Stimulated activated CD8-positive, alpha-beta memory T cell treated with anti-CD3 and anti-CD28 coated beads, Interleukin-12 subunit alpha, Interleukin-12 subunit beta, amount 100 ng/mL, for 4 hours (primary cell): ENCODE measurements around the gene KRTAP2-1.
"Not testable (repeated sequence)": the region's sequence is repeated elsewhere in the genome, so short reads cannot be mapped to it uniquely, and the experiment has no call there.

Experiments used
- DNase-seq: peaks from one replicate; pipeline ENCODE4 v3.0.0-alpha.2; 2020; ENCODE audit warnings: low read depth

Gene KRTAP2-1

DNA sequence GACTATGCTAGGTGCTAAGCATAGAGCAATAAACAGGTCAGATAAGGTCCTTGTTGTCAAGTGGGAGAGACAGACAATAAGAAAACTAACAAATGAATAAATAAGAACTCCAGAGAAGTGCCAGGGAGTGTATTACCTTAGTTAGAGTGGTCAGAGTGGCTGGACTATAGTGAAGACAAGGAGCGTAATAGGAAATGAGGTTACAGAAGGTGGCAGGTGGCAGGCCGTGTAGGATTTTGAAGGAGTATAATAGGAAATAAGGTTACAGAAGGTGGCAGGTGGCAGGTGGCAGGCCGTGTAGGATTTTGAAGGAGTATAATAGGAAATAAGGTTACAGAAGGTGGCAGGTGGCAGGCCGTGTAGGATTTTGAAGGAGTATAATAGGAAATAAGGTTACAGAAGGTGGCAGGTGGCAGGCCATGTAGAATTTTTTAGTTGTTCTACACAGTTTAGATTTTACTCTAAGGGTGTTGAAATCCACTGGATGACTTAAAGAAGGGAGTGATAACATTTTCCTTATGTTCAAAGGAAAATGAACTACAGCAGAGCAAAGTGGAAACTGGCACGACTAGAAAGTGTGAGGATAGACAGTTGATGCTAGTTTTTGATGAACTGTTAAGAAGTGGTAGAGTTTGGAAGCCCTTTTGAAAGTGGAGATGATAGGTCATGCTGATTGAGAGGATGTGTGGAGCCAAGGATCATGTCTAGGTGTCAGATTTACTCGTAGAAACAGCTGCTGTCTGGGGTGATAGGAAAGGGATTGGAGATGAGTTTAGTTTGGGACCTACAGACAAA is 34.6 kb downstream of the KRTAP2-1 start:
- no peak for DNase-seq

DNA sequence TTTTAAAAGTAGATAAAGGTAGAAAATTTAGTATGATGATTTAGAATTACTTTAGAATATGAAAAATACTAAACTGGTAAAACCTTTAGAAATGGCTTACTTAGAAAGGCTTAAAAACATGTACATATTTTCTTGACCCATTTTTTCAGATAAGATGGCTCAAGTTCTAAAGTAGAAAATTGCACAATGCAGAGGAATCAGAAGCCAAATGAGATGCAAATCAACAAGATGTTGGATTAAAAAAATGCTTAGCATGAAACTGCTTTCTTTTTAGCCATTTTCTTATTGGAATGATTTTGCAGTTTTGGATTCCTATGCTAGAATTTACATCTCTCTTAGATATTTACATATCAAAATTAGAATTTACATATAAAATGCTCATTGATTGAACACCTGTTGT is 36.7 kb downstream of the KRTAP2-1 start:
- DNase-seq, result no peak

DNA sequence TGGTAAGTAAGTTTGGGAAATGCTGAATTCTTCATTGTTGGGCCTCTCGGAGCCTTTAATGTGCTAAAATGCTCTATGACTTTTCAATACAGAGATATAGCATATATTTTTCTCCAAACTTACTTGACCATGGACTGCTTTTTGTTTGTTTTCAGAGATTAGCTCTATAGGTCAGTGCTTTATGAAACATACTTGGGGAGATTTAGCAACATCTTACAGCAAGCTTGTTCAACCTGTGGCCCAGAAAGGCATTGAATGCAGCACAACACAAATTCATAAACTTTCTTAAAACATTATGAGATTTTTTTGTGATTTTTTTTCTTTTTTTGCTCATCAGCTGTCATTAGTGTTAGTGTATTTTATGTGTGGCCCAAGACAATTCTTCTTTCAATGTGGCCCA is 37.2 kb downstream of the KRTAP2-1 start:
- no peak for DNase-seq

DNA sequence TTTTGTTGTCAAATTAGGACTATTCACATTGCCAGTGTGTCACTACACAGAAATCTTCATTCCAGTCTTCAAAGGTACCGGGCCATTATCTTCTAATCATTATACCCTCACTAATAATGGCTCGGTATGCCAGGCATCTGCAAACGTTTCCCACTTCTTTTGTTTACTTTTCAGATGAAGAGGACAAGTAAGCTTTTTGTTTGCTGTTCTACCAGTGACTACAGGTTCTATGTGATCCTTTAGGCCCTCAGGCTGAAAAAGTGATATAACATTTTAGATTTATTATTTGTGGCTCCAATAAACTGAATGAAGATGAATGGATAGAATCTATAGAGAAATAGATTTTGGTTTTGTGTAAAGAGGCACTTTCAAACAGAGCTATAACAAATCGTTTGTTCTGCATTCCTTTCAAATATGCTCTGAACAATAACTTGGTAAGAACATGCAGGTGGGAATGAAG is 37.8 kb downstream of the KRTAP2-1 start:
- no peak for DNase-seq

DNA sequence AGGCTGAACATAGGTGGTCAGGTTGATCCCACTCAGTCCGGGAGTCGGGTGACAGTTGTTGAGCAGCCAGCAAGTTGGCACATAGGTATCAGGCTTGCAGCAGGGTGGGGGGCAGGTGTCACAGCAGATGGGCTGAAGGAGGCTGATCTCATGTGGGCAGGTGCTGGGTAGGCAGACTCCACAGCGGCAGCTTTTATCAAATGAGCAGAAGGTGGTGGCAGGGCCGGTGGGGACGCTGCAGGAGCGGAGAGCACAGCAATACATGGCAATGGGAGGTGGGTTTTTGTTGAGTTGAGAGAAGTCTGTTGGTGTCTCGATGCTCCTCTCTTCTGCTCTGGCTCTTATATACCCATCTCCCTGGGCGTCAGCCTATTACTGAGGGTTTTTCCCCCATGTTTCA is 38.3 kb downstream of the KRTAP2-1 start, which contains the start of gene KRTAP3-1:
TSS of gene KRTAP3-1 (minus strand) at position 318 of the 400 bp plus-strand sequence. CDS start at position 264, 54 bp downstream.
- no peak for DNase-seq

DNA sequence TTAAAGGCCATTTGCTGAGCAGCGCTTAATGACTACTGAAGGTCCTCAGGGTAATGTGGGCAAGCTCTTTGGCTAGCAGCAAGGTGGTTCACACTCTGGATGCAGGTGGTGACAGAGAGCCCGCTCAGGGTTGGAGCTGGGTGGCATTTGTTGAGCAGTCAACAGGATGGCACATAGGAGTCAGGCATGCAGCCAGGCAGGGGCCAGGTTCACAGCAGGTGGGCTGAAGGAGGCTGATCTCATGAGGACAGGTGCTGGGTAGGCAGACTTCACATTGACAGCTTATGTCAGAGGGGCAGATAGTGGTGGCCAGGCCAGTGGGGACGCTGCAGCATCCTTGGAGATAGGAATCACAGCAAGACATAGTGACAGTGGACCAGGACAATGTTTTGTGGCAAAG is 42.7 kb downstream of the KRTAP2-1 start:
- DNase-seq, result no peak

DNA sequence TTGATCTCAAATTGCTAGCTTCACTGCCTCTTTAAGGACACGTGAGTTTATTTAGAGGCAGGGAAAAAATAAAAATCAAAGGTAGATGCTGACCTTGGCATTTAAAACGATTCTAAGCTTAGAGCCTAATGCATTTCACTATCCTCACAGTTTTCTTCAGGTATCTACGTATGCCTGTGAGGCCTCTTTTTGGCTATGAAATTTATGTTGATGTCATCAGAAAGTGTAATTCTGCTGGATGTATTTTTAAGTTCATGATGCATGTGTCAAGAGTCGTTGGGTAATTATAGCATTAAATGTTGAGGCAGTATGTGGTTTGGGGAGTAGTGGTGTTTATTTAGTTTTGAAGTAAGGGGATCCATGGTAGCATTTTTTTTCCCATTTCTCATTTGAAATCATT is 43.2 kb downstream of the KRTAP2-1 start:
- DNase-seq, result no peak

DNA sequence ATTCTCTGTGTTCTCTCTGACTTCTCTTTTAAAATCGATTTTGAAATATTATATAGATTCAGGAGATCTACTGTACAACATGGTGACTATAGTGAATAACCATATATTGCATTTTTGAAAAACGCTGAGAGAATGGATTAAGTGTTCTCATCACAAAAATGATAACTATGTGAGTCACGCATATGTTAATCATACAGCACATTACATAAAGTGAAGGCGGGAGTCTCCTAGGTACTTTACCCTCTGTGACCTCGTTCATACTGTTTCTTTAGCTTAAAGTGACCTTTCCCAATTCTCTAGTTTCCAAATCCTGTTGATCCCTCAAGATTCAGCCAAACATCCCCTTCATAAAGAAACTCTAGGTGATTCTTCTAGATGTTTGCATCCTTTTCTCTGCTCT is 44.3 kb downstream of the KRTAP2-1 start:
- DNase-seq, result no peak

DNA sequence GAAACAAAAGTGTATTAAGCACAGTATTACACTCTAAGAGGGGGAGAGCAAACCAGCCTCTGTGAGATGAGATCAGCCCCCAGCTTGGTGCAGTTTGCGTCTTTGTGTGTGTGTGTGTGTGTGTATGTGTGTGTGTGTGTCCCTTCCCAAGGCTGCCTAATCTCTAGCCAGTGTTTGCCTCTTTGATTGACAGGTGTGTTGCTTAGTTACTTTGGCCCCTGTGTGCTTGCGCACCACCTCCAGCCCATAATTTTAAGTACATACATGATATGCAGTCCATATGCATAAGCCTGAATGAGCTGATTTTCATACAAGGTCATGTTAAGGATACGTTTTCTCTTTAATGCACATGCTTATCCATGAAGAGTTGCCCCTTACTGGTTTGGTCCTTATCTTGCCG is 45.3 kb downstream of the KRTAP2-1 start:
- no peak for DNase-seq

DNA sequence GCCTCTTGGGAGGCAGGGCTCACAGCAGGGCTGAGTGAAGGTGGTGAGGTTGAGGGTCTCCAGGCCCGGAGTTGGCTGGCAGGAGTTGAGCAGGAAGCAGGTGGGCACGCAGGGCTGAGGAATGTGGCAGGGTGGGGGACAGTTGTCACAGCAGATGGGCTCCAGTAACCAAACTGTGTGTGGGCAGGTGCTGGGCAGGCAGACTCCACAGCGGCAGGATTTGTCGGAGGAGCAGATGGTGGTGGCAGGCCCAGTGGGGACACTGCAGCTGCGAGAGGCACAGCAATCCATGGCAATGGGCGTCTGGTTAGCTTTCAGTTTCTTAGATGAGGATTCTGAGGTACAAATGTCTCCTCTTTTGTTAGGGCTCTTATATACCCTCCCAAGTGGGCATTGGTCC is 47.6 kb downstream of the KRTAP2-1 start, which contains the start of gene KRTAP3-2:
TSS of gene KRTAP3-2 (minus strand) at position 344 of the 400 bp plus-strand sequence. CDS start at position 291, 53 bp downstream.
- not testable (repeated sequence) for DNase-seq

DNA sequence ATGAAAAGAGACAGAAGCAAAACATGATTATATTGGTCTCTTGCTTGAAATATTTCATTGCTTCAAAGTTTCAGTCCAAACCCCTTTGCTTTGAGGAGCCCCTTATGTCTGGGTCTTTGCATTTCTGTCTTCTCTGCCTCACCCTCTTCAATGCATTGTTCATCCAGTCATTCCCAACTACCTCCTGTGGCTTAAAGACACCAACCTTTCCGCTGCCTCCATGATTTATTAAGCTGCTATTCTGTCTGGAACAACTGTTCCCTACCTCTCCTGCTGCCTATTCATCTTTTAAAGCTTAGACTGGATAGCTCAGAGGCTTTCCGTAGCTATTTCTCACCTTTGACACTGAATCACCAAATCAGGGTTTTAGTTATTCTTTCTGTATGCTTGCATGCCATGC is 49.8 kb downstream of the KRTAP2-1 start:
- no peak for DNase-seq

DNA sequence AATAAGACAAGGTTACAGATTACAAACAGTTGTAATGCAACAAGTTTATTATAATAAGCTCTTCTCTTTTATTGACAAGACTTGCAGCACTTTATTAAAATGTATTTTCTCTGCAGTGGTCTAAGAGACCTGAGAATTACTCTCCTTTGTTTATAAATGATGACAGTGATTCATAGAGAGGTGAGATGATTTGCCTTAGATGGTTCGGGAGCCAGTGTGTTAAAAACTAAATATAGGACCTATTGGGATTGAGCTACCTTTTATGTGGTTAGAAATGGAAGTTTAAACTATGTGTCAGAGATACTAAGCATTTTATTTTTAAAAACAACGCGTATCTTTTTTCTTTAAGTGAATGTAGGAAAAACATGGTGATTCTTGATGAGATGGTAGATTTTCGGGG is 50.3 kb downstream of the KRTAP2-1 start:
- DNase-seq, result no peak
